ENCODE results near the gene CST9. TPM values are rescaled to one million over a fixed set of nuclear protein-coding genes. Genes with fewer than 3 reads are reported as not detected.

CST9 gene
- polyA plus RNA-seq, 1 donor (not counting 4 experiments of a cell fraction or from before 2014, with no cell fraction given) = not detected

- H3K4me2 ChIP-seq (ENCODE audit: control insufficient read depth, extremely low read depth, insufficient read depth, low read depth, low read length) = no peak overlapping the region
- no peaks in the 10 kb centered on the region for H3K9me1 ChIP-seq (ENCODE audit: control insufficient read depth, extremely low read depth, insufficient read depth, low read length)
- no peak for DNase-seq (ENCODE audit: low read depth, low spot score)
- H4K20me1 ChIP-seq (ENCODE audit: control insufficient read depth, extremely low read depth, insufficient read depth, low read length) = no peaks in the 10 kb centered on the region
- TF ChIP-seq EZH2 (IDR thresholded peaks at IDR 0.05; ENCODE audit: low read length) (no peak), CTCF (optimal IDR thresholded peaks at IDR 0.05 in 1 of 3, IDR thresholded peaks at IDR 0.05 in 1 of 3, conservative IDR thresholded peaks at IDR 0.05 in 1 of 3; ENCODE audit: extremely low read depth in 1 of 3, insufficient read depth in 2 of 3, low read length in 3 of 3) (no peak)
- H3K4me3 ChIP-seq (ENCODE audit: control insufficient read depth in 2 of 3, extremely low read depth in 1 of 3, insufficient read depth in 2 of 3, low read depth in 1 of 3, low read length in 3 of 3) = no peak overlapping the region
- H3K36me3 ChIP-seq (ENCODE audit: control insufficient read depth in 2 of 2, extremely low read depth in 1 of 2, insufficient read depth in 2 of 2, low read length in 2 of 2) = no peaks in the 10 kb centered on the region
- FAIRE-seq = no peak
- peaks cover 4% of the 10 kb centered on the region for H3K4me1 ChIP-seq (ENCODE audit: control insufficient read depth, extremely low read depth, insufficient read depth, low read length)
- H3K9ac ChIP-seq (ENCODE audit: control insufficient read depth, extremely low read depth, insufficient read depth, low read length) = no peak overlapping the region
- no peak overlapping the region for H3K27ac ChIP-seq (ENCODE audit: control insufficient read depth, insufficient read depth, low read length)
- H3K9me3 ChIP-seq (ENCODE audit: control insufficient read depth, low read depth, low read length) = no peaks in the 10 kb centered on the region
- dilution Hi-C loops (cut with MboI; ENCODE audit: extremely low pct_ligation_motif_present, low sequenced_read_pairs) = no loop called here
- no peaks in the 10 kb centered on the region for H3K79me2 ChIP-seq (ENCODE audit: control insufficient read depth, insufficient read depth, low read length)
- no peaks in the 10 kb centered on the region for H3K27me3 ChIP-seq (ENCODE audit: control insufficient read depth, extremely low read depth, insufficient read depth, low read length)
- H2AFZ ChIP-seq (ENCODE audit: control insufficient read depth, low read length) = no peak overlapping the region
Observed at GRCh38 chr20:23554401-23554800, 51.3 kb downstream of the CST9 start.

Other genes starting within 250 kb of the CST9 start
- gene GZF1, start 243.7 kb downstream of the CST9 start, polyA plus RNA-seq = 9.8 to 12.4 TPM (median 11.7 TPM) in 3 replicates
- 3.7 to 11.6 TPM (median 9.5 TPM) in 3 replicates for gene NAPB, start 184.4 kb downstream of the CST9 start, polyA plus RNA-seq
- gene CSTL1, start 166.2 kb downstream of the CST9 start, polyA plus RNA-seq = not detected in 3 replicates
- not detected in 3 replicates for gene CST11, start 153.0 kb downstream of the CST9 start, polyA plus RNA-seq
- gene CST8, start 114.8 kb downstream of the CST9 start, polyA plus RNA-seq = not detected in 3 replicates
- not detected in 3 replicates for gene CST9L, start 37.4 kb downstream of the CST9 start, polyA plus RNA-seq
- 193 to 339 TPM (median 194 TPM) in 3 replicates for gene CST3, start 32.0 kb upstream of the CST9 start, polyA plus RNA-seq
- not detected in 3 replicates for gene CST4, start 83.1 kb upstream of the CST9 start, polyA plus RNA-seq
- gene CST1, start 145.0 kb upstream of the CST9 start, polyA plus RNA-seq = not detected in 3 replicates
- gene CST2, start 220.8 kb upstream of the CST9 start, polyA plus RNA-seq = not detected in 3 replicates